SK-N-SH treated with all-trans-retinoic acid at 6 μM for 48 hours (cell line): ENCODE data around the gene IGSF8.
"Not testable (repeated sequence)": the region's sequence is repeated elsewhere in the genome, so short reads cannot be mapped to it uniquely, and the experiment has no call there.

ENCODE experiments used
- ATAC-seq: fragments of 200-7000 bp; cut with Tn5 transposase; 3 replicates; pipeline ENCODE4 v1.9.1; 2020; ENCODE audit warnings: mild to moderate bottlenecking, moderate library complexity
- ARNTL ChIP-seq: fragments of 450-650 bp; formaldehyde crosslinking; IDR thresholded peaks from 2 replicates; pipeline ENCODE4 v1.5.0; 2020; ENCODE audit warnings: low read depth, mild to moderate bottlenecking, moderate library complexity, borderline replicate concordance
- BACH2 ChIP-seq: fragments of 250-450 bp; sonication (Bioruptor Pico); IDR thresholded peaks from 2 replicates; pipeline ENCODE4 v1.9.0; 2021; ENCODE audit warnings: mild to moderate bottlenecking, borderline replicate concordance
- CREB5 ChIP-seq: fragments of 250-450 bp; sonication (Bioruptor Pico); IDR thresholded peaks from 2 replicates; pipeline ENCODE4 v1.5.1; 2020; ENCODE audit warnings: low read depth, mild to moderate bottlenecking, moderate library complexity
- CSRNP3 ChIP-seq: fragments of 250-450 bp; sonication (Bioruptor Pico); IDR thresholded peaks from 2 replicates; pipeline ENCODE4 v1.5.1; 2021; ENCODE audit warnings: mild to moderate bottlenecking, moderate library complexity
- ESRRG ChIP-seq: fragments of 250-450 bp; sonication (Bioruptor Pico); IDR thresholded peaks from 2 replicates; pipeline ENCODE4 v1.6.1; 2021; ENCODE audit warnings: mild to moderate bottlenecking
- GLIS3 ChIP-seq: fragments of 250-450 bp; sonication (Bioruptor Pico); IDR thresholded peaks from 2 replicates; pipeline ENCODE4 v1.5.0; 2020; ENCODE audit warnings: mild to moderate bottlenecking, moderate library complexity
- ISL1 ChIP-seq: fragments of 250-450 bp; sonication (Bioruptor Pico); IDR thresholded peaks from 2 replicates; pipeline ENCODE4 v2.1.2; 2022; ENCODE audit warnings: mild to moderate bottlenecking, moderate library complexity
- OSR1 ChIP-seq: fragments of 250-450 bp; sonication (Bioruptor Pico); IDR thresholded peaks from 2 replicates; pipeline ENCODE4 v1.8.0; 2022; ENCODE audit warnings: moderate library complexity, mild to moderate bottlenecking, inconsistent platforms
- PATZ1 ChIP-seq: fragments of 250-450 bp; sonication (Bioruptor Pico); IDR thresholded peaks from 2 replicates; pipeline ENCODE4 v1.8.0; 2020; ENCODE audit warnings: mild to moderate bottlenecking, moderate library complexity, borderline replicate concordance
- PPARA ChIP-seq: fragments of 250-450 bp; sonication (Bioruptor Pico); IDR thresholded peaks from 2 replicates; pipeline ENCODE4 v1.5.0; 2020; ENCODE audit warnings: mild to moderate bottlenecking, borderline replicate concordance
- RARB ChIP-seq: fragments of 250-450 bp; sonication (Bioruptor Pico); IDR thresholded peaks from 2 replicates; pipeline ENCODE4 v1.8.0; 2021; ENCODE audit warnings: mild to moderate bottlenecking, moderate library complexity
- SNAI2 ChIP-seq: fragments of 250-450 bp; sonication (Bioruptor Pico); IDR thresholded peaks from 2 replicates; pipeline ENCODE4 v1.5.0; 2020; ENCODE audit warnings: mild to moderate bottlenecking, moderate library complexity
- TCF4 ChIP-seq: fragments of 250-450 bp; sonication (Bioruptor Pico); IDR thresholded peaks from 2 replicates; pipeline ENCODE4 v1.8.0; 2021; ENCODE audit warnings: mild to moderate bottlenecking, moderate library complexity, borderline replicate concordance
- TOX ChIP-seq: fragments of 250-450 bp; sonication (Bioruptor Pico); IDR thresholded peaks from 2 replicates; pipeline ENCODE4 v1.8.0; 2021; ENCODE audit warnings: mild to moderate bottlenecking, moderate library complexity, borderline replicate concordance
- TSHZ2 ChIP-seq: fragments of 250-450 bp; sonication (Bioruptor Pico); IDR thresholded peaks from 2 replicates; pipeline ENCODE4 v1.5.0; 2020; ENCODE audit warnings: mild to moderate bottlenecking, moderate library complexity
- ZC3H10 ChIP-seq: fragments of 250-450 bp; sonication (Bioruptor Pico); IDR thresholded peaks from 2 replicates; pipeline ENCODE4 v1.5.1; 2021; ENCODE audit warnings: mild to moderate bottlenecking, moderate library complexity
- ZFP3 ChIP-seq: fragments of 250-450 bp; sonication (Bioruptor Pico); IDR thresholded peaks from 2 replicates; pipeline ENCODE4 v1.5.0; 2020; ENCODE audit warnings: mild to moderate bottlenecking, moderate library complexity
- ZFP30 ChIP-seq: fragments of 450-650 bp; formaldehyde crosslinking; IDR thresholded peaks from 2 replicates; pipeline ENCODE4 v1.5.0; 2022; ENCODE audit warnings: mild to moderate bottlenecking, moderate library complexity
- ZNF565 ChIP-seq: fragments of 450-650 bp; formaldehyde crosslinking; conservative IDR thresholded peaks from 2 replicates; pipeline ENCODE4 v1.5.0; 2020; ENCODE audit warnings: low read depth, mild to moderate bottlenecking, moderate library complexity
- ZNF70 ChIP-seq: fragments of 450-650 bp; formaldehyde crosslinking; IDR thresholded peaks from 2 replicates; pipeline ENCODE4 v1.5.0; 2020; ENCODE audit warnings: mild to moderate bottlenecking, moderate library complexity
- ZNF8 ChIP-seq: fragments of 450-650 bp; formaldehyde crosslinking; IDR thresholded peaks from 2 replicates; pipeline ENCODE4 v1.5.0; 2020; ENCODE audit warnings: mild to moderate bottlenecking, moderate library complexity

The IGSF8 gene

GRCh38 chr1:160128636-160129035 is 30.2 kb upstream of the IGSF8 start:
- ATAC-seq: no peak
- TF ChIP-seq RARB (CRISPR knock-in tag): no peak
- no peak for TF ChIP-seq CREB5 (CRISPR knock-in tag)
- TF ChIP-seq ESRRG (CRISPR knock-in tag): no peak
- no peak for TF ChIP-seq GLIS3 (CRISPR knock-in tag)
- TF ChIP-seq TOX: no peak
- TF ChIP-seq PPARA (CRISPR knock-in tag): no peak
- no peak for TF ChIP-seq ZNF565 (CRISPR knock-in tag)
- no peak for TF ChIP-seq CSRNP3 (CRISPR knock-in tag)
- no peak for TF ChIP-seq OSR1 (CRISPR knock-in tag)
- TF ChIP-seq ARNTL (CRISPR knock-in tag): no peak
- TF ChIP-seq TSHZ2 (CRISPR knock-in tag): no peak
- no peak for TF ChIP-seq ZFP30 (CRISPR knock-in tag)
- TF ChIP-seq TCF4 (CRISPR knock-in tag): no peak
- TF ChIP-seq ZFP3 (CRISPR knock-in tag): no peak
- no peak for TF ChIP-seq ZC3H10 (CRISPR knock-in tag)
- no peak for TF ChIP-seq SNAI2 (CRISPR knock-in tag)
- no peak for TF ChIP-seq ISL1 (CRISPR knock-in tag)
- TF ChIP-seq, all 23 proteins: peak for 0

- TF ChIP-seq TOX (no peak), CREB5 (CRISPR knock-in tag) (no peak), BACH2 (CRISPR knock-in tag) (no peak), ZNF8 (CRISPR knock-in tag) (no peak)
These were observed 29.6 kb upstream of the IGSF8 start for GRCh38 chr1:160127865-160128523.

GRCh38 chr1:160127381-160127780 is 29.0 kb upstream of the IGSF8 start:
- no peak for ATAC-seq

More at GRCh38 chr1:160127865-160128523, 29.6 kb upstream of the IGSF8 start:
- ATAC-seq: peak; percentile 48

GRCh38 chr1:160126342-160126741 is 27.9 kb upstream of the IGSF8 start:
- not testable (repeated sequence) for ATAC-seq

More at GRCh38 chr1:160127381-160127780, 29.0 kb upstream of the IGSF8 start:
- TF ChIP-seq PATZ1 (CRISPR knock-in tag) (no peak), ZNF70 (no peak)
